Stimulated activated naive B cell treated with anti-CD40 and anti-IgM and Interleukin-4, amounts not matched to agents 10 μg/mL and 1 μg/mL and 100 μg/mL, for 72 hours (primary cell): ENCODE measurements around the gene PHACTR4.
A peak's percentile ranks its signal among the peaks of the same experiment; 100 is the strongest.
"Not testable (repeated sequence)": the region's sequence is repeated elsewhere in the genome, so short reads cannot be mapped to it uniquely, and the experiment has no call there.

Experiments used
- ATAC-seq, 2 donors: fragments of 150-1000 bp; cut with Tn5 transposase; replicated peaks; 2 replicates each; pipeline ENCODE4 v1.10.0; 2021; ENCODE audit warnings: moderate library complexity in 1 of 2
- DNase-seq: peaks from one replicate; pipeline ENCODE4 v3.0.0; 2021
- H3K27ac Mint-ChIP-seq: one replicate; pipeline ENCODE4 v1.8.0; 2022; ENCODE audit warnings: mild to moderate bottlenecking, mixed read lengths
- H3K27me3 Mint-ChIP-seq, 2 donors: one replicate each; pipeline ENCODE4 v1.8.0; 2022; ENCODE audit warnings: mixed read lengths in 2 of 2
- H3K36me3 Mint-ChIP-seq, 2 donors: one replicate each; pipeline ENCODE4 v1.8.0; 2022; ENCODE audit warnings: mixed read lengths in 2 of 2, mild to moderate bottlenecking in 1 of 2
- H3K4me1 Mint-ChIP-seq, 2 donors: one replicate each; pipeline ENCODE4 v1.8.0; 2022; ENCODE audit warnings: mixed read lengths in 2 of 2, mild to moderate bottlenecking in 1 of 2
- H3K4me3 Mint-ChIP-seq, 2 donors: one replicate each; pipeline ENCODE4 v1.8.0; 2022; ENCODE audit warnings: mild to moderate bottlenecking in 2 of 2, mixed read lengths in 2 of 2, moderate library complexity in 1 of 2
- H3K9me3 Mint-ChIP-seq, 2 donors: one replicate each; pipeline ENCODE4 v1.8.0; 2022; ENCODE audit warnings: mixed read lengths in 2 of 2, mild to moderate bottlenecking in 1 of 2

PHACTR4 gene

GRCh38 chr1:28354121-28354520, 15.4 kb upstream of the PHACTR4 start:
- H3K36me3 Mint-ChIP-seq, result no peaks in the 10 kb centered on the region
- H3K4me3 Mint-ChIP-seq, result no peak overlapping the region
- no peaks in the 10 kb centered on the region for H3K27me3 Mint-ChIP-seq
- ATAC-seq, result no peak
- H3K9me3 Mint-ChIP-seq, result no peaks in the 10 kb centered on the region
- H3K4me1 Mint-ChIP-seq, result no peaks in the 10 kb centered on the region
- peak overlapping the region; percentile 31 for H3K27ac Mint-ChIP-seq
- DNase-seq, result no peak

- H3K4me3 Mint-ChIP-seq, result no peak overlapping the region
Measured at GRCh38 chr1:28358716-28359115, 10.8 kb upstream of the PHACTR4 start.

GRCh38 chr1:28359592-28360239, 9.8 kb upstream of the PHACTR4 start:
- Mint-ChIP-seq H3K27me3 (no peaks in the 10 kb centered on the region), H3K4me1 (peaks cover 0 to 2% of the 10 kb centered on the region in 2 donors), H3K4me3 (no peak overlapping the region), H3K36me3 (no peaks in the 10 kb centered on the region), H3K9me3 (no peaks in the 10 kb centered on the region), H3K27ac (no peak overlapping the region)
- peak; percentile 22 for DNase-seq
- ATAC-seq, result peak; percentile 74 to 81

More at GRCh38 chr1:28358716-28359115, 10.8 kb upstream of the PHACTR4 start:
- DNase-seq (no peak), ATAC-seq (no peak)
- Mint-ChIP-seq H3K4me1 (peaks cover 0 to 2% of the 10 kb centered on the region in 2 donors), H3K36me3 (no peaks in the 10 kb centered on the region), H3K27me3 (no peaks in the 10 kb centered on the region), H3K9me3 (no peaks in the 10 kb centered on the region), H3K27ac (no peak overlapping the region)

GRCh38 chr1:28364888-28365287, 4.7 kb upstream of the PHACTR4 start:
- peaks cover 10 to 18% of the 10 kb centered on the region in 2 donors for H3K4me1 Mint-ChIP-seq
- no peaks in the 10 kb centered on the region for H3K27me3 Mint-ChIP-seq

GRCh38 chr1:28365864-28366263, 3.7 kb upstream of the PHACTR4 start:
- Mint-ChIP-seq H3K27ac (no peak overlapping the region), H3K9me3 (no peaks in the 10 kb centered on the region), H3K4me1 (peaks cover 12 to 23% of the 10 kb centered on the region in 2 donors), H3K4me3 (no peak overlapping the region), H3K36me3 (peaks cover 0 to 1% of the 10 kb centered on the region in 2 donors), H3K27me3 (no peaks in the 10 kb centered on the region)
- DNase-seq, result no peak
- ATAC-seq, result no peak

More at GRCh38 chr1:28364888-28365287, 4.7 kb upstream of the PHACTR4 start:
- Mint-ChIP-seq H3K4me3 (no peak overlapping the region), H3K27ac (no peak overlapping the region), H3K9me3 (no peaks in the 10 kb centered on the region), H3K36me3 (peaks cover 0 to 1% of the 10 kb centered on the region in 2 donors)
- DNase-seq (no peak), ATAC-seq (no peak)

- not testable (repeated sequence) for ATAC-seq, H3K36me3 Mint-ChIP-seq, H3K27me3 Mint-ChIP-seq, H3K9me3 Mint-ChIP-seq, DNase-seq
- H3K4me3 Mint-ChIP-seq, result peak overlapping the region; percentile 94 to 99
- H3K27ac Mint-ChIP-seq, result peak overlapping the region; percentile 96
- H3K4me1 Mint-ChIP-seq, result peaks cover 13 to 24% of the 10 kb centered on the region in 2 donors
Measured at GRCh38 chr1:28368608-28369007, 932 bp upstream of the PHACTR4 start.

- peaks cover 14 to 32% of the 10 kb centered on the region in 2 donors for H3K4me1 Mint-ChIP-seq
Measured at GRCh38 chr1:28370239-28371009, 884 bp downstream of the PHACTR4 start.

GRCh38 chr1:28371010-28371377, 1.5 kb downstream of the PHACTR4 start:
- Mint-ChIP-seq H3K9me3 (no peaks in the 10 kb centered on the region), H3K4me1 (peaks cover 14 to 35% of the 10 kb centered on the region in 2 donors)

More at GRCh38 chr1:28370239-28371009, 884 bp downstream of the PHACTR4 start:
- Mint-ChIP-seq H3K27ac (peak overlapping the region; percentile 94), H3K9me3 (no peaks in the 10 kb centered on the region), H3K27me3 (no peaks in the 10 kb centered on the region), H3K4me3 (peak overlapping the region; percentile 94 to 99), H3K36me3 (peaks cover 0 to 1% of the 10 kb centered on the region in 2 donors)
- DNase-seq (peak; percentile 26), ATAC-seq (peak; percentile 55 to 56)

GRCh38 chr1:28373450-28373849, 3.9 kb downstream of the PHACTR4 start:
- not testable (repeated sequence) for H3K4me3 Mint-ChIP-seq, H3K27ac Mint-ChIP-seq, H3K36me3 Mint-ChIP-seq, H3K9me3 Mint-ChIP-seq, DNase-seq, ATAC-seq, H3K27me3 Mint-ChIP-seq
- peaks cover 13 to 41% of the 10 kb centered on the region in 2 donors for H3K4me1 Mint-ChIP-seq

More at GRCh38 chr1:28371010-28371377, 1.5 kb downstream of the PHACTR4 start:
- DNase-seq (no peak), ATAC-seq (no peak)
- H3K27ac Mint-ChIP-seq, result no peak overlapping the region
- no peaks in the 10 kb centered on the region for H3K27me3 Mint-ChIP-seq
- peaks cover 1% of the 10 kb centered on the region in 2 donors for H3K36me3 Mint-ChIP-seq
- H3K4me3 Mint-ChIP-seq, result peak overlapping the region in 1 of 2 donors; percentile 99

GRCh38 chr1:28374297-28374696, 4.8 kb downstream of the PHACTR4 start:
- Mint-ChIP-seq H3K9me3 (no peaks in the 10 kb centered on the region), H3K27ac (no peak overlapping the region)
- DNase-seq, result no peak

GRCh38 chr1:28375598-28375997, 6.1 kb downstream of the PHACTR4 start:
- H3K27me3 Mint-ChIP-seq, DNase-seq, H3K27ac Mint-ChIP-seq, ATAC-seq, H3K9me3 Mint-ChIP-seq, H3K4me3 Mint-ChIP-seq: not testable (repeated sequence)
- peaks cover 6 to 12% of the 10 kb centered on the region in 2 donors for H3K36me3 Mint-ChIP-seq
- H3K4me1 Mint-ChIP-seq, result peaks cover 13 to 37% of the 10 kb centered on the region in 2 donors

More at GRCh38 chr1:28374297-28374696, 4.8 kb downstream of the PHACTR4 start:
- H3K36me3 Mint-ChIP-seq, result peaks cover 4 to 7% of the 10 kb centered on the region in 2 donors
- H3K4me3 Mint-ChIP-seq, result no peak overlapping the region
- ATAC-seq, result no peak
- H3K4me1 Mint-ChIP-seq, result peaks cover 11 to 37% of the 10 kb centered on the region in 2 donors
- no peaks in the 10 kb centered on the region for H3K27me3 Mint-ChIP-seq

- H3K36me3 Mint-ChIP-seq, result peaks cover 8 to 13% of the 10 kb centered on the region in 2 donors
- ATAC-seq, H3K27ac Mint-ChIP-seq, H3K27me3 Mint-ChIP-seq, H3K9me3 Mint-ChIP-seq, DNase-seq, H3K4me3 Mint-ChIP-seq: not testable (repeated sequence)
- peaks cover 12 to 40% of the 10 kb centered on the region in 2 donors for H3K4me1 Mint-ChIP-seq
Measured at GRCh38 chr1:28376195-28376594, 6.7 kb downstream of the PHACTR4 start.

- H3K36me3 Mint-ChIP-seq, result peaks cover 20 to 24% of the 10 kb centered on the region in 2 donors
- ATAC-seq, result peak in 1 of 2 donors; percentile 39
- DNase-seq, result no peak
- no peak overlapping the region for H3K27ac Mint-ChIP-seq
- no peak overlapping the region for H3K4me3 Mint-ChIP-seq
- H3K9me3 Mint-ChIP-seq, result peaks cover 4 to 6% of the 10 kb centered on the region in 2 donors
- H3K27me3 Mint-ChIP-seq, result no peaks in the 10 kb centered on the region
- H3K4me1 Mint-ChIP-seq, result peaks cover 20 to 62% of the 10 kb centered on the region in 2 donors
Measured at GRCh38 chr1:28378906-28379305, 9.4 kb downstream of the PHACTR4 start.

- no peaks in the 10 kb centered on the region for H3K27me3 Mint-ChIP-seq
- H3K4me3 Mint-ChIP-seq, result no peak overlapping the region
- H3K4me1 Mint-ChIP-seq, result peaks cover 24 to 70% of the 10 kb centered on the region in 2 donors
- ATAC-seq (no peak), DNase-seq (no peak)
- H3K36me3 Mint-ChIP-seq, result peaks cover 24 to 29% of the 10 kb centered on the region in 2 donors
- H3K27ac Mint-ChIP-seq, result no peak overlapping the region
- peaks cover 6 to 9% of the 10 kb centered on the region in 2 donors for H3K9me3 Mint-ChIP-seq
Measured at GRCh38 chr1:28380394-28380793, 10.9 kb downstream of the PHACTR4 start.
